NCI-H2227 (cell line): Measurements from ENCODE around the gene MROH2A.
"Not testable (repeated sequence)": the region's sequence is repeated elsewhere in the genome, so short reads cannot be mapped to it uniquely, and the experiment has no call there.

Experiments used
- DNase-seq: peaks from one replicate; lab custom pipeline; 2025; ENCODE audit not compliant: unreplicated experiment; lab: John Stamatoyannopoulos, UW

Gene MROH2A, protein sequence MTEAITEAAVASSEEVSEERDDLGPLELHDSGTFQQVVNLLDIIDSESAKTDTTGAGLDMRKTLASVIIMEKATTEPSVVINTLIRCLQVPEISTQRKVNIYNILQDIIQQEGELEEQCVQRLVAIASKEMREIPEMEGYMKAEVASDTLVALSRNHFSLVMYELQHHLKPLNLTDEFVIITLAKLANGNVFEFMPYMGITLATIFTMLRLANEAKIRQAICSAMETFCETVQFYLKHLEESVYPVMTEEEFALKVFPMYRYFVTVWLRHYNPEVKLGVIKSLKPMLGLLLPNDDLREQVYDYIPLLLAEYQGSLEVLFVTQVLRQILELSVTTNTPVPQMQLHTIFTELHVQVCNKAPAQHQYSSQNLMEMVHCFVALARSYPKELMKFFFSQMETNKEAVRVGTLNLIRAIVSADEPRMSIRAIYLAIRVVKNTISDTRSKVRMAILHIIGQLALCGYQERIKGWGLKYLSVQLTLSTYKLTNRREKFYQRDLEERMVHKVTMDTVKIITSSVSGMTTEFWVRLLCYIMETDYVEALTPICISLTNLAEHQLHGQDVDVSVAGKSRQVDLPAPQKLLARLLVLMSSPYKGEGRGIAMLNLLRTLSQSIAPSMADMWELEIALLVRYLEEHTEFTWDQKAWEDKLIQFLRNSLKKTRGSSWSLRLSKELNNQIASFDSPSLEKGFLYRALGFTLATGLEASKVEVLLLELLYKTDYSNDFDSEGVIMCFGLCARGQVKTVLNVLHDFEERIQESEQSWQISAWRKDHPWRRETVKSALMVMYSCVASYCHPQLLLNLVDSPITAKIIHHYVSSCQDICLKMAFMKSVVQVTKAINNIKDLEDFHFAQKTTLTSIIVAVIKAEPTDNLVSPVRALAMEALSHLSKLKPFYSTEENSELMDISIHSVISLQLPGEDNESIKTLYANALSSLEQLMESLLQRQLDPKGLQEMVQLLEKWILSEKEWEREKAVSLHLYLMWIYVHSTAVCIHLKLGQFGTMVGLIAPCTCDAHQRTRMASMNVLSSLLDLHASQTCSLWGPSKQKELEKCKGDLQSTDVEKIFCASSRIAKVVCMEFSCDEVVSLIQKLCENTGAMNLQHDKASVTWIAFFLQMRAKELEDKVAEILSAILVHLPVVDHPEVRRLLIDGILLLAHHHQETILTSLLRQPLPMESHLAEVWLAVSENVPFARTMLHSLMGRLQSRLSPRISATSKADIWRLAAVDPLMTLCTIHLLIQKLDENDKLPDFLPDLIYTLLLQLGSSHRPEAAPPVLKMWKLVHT (N-terminal part only)

DNA sequence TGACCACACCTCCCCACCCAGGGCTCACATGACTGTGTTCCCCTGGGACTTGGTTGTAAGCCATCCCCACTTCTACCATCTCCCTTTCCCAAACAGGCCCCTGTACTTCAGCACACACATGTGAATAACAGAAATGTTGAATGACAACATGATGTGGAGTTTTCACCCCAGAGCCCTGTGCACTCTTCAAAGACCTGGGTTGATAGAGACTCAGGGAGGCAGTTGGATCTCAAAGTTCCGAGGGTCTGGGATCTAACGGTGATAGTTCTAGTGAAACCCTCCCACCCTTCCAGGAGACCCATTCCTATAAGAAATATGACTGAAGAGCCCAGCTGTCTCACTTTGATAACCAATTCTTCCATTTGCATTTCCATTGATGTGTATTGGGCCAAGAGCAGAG, at the start of gene MROH2A:
Gene MROH2A, plus strand, starts transcription at position 301 of the 400 bp plus-strand sequence. CDS start 1,029 bp downstream, outside the sequence.
- no peak for DNase-seq

DNA sequence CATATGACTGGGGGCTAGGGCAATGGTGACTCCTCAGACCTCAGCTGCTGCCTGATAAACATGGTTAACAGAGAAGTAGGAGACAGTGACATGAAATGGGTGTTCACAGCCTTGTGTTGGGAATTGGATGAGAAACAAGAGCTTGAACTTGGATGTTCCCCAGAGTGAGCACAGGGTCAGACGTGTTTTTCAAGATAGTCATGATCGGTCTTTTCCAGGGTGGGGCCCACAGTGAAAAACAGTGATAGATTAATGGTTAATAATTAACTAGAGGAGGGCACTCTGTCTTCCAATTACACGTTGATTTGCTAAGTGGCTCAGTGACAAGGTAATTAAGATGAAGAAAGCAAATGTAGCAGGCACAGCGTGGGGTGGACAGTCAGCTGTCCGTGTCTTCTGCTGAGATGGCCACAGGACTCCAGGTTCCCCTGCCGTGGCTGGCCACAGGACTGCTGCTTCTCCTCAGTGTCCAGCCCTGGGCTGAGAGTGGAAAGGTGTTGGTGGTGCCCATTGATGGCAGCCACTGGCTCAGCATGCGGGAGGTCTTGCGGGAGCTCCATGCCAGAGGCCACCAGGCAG, 49.3 kb upstream of the MROH2A start, which contains the start of gene UGT1A3:
Gene UGT1A3, plus strand, starts transcription at position 320 of the 579 bp plus-strand sequence. Its CDS starts 85 bp downstream, at position 405.
- no peak for DNase-seq

DNA sequence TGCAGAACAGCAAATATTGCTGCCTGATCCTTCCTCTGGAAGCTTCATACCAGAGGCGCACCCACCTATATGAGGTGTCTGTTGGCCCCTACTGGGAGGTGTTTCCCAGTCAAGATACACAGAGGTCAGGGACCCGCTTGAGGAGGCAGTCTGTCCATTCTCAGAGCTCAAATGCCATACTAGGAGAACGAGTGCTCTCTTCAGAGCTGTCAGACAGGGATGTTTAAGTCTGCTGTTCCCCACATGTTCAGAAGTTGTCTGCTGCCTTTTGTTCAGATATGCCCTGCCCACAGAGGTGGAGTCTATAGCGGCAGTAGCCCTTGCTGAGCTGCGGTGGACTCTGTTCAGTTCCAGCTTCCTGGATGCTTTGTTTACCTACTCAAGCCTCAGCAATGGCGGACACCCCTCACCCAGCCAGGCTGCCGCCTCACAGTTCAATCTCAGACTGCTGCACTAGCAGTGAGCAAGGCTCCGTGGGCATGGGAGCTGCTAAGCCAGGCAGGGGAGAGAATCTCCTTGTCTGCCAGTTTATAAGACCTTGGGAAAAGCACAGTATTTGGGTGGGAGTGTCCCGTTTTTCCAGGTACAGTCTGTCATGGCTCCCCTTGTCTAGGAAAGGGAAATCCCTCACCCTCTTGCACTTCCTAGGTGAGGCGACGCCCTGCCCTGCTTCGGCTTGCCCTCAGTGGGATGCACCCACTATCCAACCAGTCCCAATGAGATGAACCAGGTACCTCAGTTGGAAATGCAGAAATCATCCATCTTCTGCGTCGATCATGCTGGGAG, 41.1 kb upstream of the MROH2A start:
- DNase-seq = not testable (repeated sequence)

DNA sequence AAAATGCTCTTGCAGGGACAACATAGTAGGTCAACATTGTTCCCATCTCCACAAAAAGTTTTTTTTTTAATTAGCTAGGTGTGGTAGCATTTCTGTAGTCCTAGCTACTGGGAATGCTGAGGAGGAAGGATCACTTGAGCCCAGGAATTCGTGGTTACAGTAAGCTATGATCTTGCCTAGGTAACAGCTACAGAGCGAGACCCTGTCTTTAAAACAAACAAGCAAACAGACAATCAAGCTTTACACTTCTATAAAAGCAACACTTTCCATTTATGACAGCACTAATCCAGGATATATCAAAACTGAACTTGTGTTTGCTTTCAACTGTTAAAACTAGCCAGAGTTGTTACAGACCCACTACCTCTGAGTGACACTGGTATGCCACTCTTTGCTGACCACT, 37.3 kb upstream of the MROH2A start:
- no peak for DNase-seq

DNA sequence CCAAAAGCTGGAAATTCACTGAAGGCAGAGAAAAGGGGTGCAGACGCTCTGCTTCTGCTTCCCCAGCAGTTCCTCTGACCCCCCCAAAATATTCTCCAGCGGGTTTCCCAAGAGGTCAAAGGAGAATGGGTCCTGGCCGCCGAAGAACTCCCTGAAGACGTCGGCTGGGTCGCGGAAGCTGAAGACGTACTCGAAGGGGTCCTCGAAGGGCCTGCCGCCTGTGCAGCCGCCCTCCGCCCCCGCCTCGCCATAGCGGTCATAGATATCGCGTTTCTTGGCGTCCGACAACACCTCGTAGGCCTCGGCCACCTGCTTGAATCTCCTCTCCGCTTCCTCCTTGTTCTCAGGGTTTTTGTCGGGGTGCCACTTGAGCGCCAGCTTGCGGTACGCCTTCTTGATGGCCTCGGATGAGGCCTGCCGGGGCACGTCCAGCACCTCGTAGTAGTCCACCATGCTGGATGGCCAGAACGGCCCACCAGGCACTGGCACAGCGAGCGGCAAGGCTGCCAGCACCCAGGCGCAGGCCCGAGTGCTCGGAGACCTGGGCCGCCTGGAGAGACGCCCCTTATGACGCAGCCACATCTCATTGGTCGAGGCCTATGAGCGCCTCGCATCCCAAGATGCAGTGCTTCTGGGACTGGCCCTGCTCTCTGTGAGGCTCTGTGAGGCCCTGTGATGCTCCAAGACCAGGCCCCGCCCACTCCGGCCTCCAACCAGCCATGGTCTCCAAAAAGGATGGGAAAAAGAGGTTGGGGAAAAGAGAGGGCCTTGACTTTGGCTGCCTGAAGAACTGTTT, 34.5 kb upstream of the MROH2A start:
- DNase-seq = no peak

DNA sequence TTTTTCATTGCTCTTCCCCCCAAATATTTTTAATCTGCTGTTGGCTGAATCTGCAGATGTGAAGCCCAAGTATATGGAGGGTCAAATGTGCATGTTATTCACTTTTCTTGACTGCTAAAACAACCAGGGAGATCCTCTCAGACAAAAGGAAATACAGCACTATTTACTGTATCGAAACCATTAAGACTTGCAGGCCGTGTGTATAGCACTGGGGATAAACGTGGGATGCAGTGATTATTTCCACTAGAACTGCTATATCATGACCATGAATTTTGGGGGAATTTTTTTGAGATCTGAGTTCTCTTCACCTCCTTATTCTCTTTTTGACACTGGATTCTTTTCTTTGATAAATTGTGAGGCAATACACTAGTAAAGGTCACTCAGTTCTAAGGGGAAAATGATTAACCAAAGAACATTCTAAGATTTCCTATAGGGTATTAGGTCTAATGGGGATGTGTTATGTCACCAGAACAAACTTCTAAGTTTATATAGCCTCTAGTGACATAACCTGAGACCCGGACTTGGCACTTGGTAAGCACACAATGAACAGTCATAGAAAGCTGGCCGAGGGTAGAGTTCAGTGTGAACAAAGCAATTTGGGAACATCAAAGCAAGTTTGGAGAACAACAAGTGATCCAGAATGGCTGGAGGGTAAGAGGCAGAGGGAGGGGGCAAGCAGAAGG, 32.9 kb upstream of the MROH2A start:
- no peak for DNase-seq

DNA sequence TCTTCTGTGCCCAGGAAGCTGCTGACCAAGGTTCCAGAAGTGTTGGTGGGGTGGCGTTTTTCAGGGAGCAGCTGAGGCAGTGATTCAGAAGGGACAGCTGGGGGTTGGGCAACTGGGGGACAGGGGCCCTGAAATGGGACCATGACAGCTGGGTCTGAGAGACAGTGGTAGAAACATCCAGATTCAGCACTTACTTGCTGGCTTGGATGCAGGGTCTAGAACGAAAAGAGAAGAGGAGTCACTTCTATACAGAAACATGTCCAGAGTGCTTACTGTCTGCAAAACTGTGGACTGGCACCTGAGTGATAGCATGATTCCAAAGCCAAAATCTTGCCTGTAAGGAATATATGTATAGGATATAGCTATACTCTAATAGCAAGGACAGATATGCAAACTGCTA, 32.3 kb upstream of the MROH2A start:
- DNase-seq = not testable (repeated sequence)

DNA sequence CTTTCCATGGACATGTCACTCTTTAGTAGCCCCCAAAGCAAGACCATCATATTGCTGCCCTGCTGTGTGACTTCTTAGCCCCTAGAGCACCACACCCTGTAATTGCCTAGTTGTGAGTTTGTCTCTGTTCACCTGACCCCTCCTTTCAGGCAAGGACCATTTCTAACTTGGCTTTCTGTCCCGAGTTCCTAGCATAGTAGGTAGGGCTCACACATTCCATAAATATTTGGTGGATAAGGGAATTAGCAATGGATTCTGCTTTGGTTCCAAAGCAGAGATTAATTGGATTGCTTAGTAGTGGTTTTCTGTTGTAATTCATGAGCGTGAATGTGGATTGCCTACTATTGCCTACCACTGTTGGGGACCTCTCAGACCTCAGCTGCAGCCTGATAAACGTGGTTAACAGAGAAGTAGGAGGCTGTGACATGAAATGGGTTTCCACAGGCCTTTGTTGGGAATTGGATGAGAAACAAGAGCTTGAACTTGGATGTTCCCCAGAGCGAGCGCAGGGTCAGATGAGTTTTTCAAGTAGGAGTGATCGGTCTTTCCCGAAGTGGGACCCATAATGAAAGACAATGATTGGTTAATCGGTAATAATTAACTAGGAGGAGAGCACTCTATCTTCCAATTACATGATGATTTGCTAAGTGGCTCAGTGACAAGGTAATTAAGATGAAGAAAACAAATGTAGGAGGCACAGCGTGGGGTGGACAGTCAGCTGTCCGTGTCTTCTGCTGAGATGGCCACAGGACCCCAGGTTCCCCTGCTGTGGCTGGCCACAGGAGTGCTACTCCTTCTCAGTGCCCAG, 31.5 kb upstream of the MROH2A start:
- no peak for DNase-seq

DNA sequence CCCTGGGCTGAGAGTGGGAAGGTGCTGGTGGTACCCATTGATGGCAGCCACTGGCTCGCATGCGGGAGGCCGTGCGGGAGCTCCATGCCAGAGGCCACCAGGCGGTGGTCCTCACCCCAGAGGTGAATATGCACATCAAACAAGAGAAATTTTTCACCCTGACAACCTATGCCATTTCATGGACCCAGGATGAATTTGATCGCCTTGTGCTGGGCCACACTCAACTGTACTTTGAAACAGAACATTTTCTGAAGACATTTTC, 30.9 kb upstream of the MROH2A start:
- DNase-seq = no peak

DNA sequence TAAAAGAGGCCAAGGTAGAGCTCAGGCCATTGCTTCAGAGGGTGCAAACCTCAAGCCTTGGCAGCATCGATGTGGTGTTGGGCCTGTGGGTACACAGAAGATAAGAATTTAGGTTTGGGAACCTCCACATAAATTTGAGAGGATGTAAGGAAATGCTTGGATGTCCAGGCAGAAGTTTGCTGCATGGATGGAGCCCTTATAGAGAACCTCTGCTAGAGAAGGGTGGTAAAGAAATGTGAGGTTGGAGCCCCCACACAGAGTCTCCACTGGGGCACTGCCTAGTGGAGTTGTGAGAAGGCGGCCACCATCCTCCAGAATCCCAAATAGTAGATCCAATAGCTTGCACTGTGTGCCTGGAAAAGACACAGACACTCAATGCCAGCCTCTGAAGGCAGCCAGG, 27.4 kb upstream of the MROH2A start:
- DNase-seq = not testable (repeated sequence)

DNA sequence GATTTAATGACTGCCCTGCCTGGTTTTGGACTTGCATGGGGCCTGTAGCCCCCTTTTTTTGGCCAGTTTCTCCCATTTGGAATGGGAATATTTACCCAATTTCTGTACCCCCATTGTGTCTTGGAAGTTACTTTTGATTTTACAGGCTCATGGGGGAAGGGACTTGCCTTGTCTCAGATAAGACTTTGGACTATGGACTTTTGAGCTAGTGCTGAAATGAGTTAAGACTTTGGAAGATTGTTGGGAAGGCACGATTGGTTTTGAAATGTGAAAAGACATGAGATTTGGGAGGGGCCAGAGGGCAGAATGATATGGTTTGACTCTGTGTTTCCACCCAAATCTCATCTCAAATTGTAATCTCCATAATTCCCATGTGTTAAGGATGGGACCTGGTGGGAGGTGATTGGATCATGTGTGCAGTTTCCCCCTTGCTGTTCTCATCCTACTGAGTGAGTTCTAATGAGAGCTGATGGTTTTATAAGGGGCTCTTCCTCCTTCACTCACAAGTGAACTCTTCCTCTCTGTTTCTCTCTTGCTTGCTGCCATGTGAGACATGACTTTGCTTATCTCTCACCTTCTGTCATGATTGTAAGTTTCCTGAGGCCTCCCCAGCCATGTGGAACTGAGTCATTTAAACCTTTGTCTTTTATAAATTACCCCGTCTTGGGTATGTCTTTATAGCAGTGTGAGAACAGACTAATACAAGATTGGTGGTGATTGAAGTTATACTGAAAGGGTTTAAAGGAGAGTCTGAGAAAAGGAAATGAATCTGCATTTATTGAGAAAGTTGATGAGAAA, 26.7 kb upstream of the MROH2A start:
- DNase-seq = not testable (repeated sequence)

DNA sequence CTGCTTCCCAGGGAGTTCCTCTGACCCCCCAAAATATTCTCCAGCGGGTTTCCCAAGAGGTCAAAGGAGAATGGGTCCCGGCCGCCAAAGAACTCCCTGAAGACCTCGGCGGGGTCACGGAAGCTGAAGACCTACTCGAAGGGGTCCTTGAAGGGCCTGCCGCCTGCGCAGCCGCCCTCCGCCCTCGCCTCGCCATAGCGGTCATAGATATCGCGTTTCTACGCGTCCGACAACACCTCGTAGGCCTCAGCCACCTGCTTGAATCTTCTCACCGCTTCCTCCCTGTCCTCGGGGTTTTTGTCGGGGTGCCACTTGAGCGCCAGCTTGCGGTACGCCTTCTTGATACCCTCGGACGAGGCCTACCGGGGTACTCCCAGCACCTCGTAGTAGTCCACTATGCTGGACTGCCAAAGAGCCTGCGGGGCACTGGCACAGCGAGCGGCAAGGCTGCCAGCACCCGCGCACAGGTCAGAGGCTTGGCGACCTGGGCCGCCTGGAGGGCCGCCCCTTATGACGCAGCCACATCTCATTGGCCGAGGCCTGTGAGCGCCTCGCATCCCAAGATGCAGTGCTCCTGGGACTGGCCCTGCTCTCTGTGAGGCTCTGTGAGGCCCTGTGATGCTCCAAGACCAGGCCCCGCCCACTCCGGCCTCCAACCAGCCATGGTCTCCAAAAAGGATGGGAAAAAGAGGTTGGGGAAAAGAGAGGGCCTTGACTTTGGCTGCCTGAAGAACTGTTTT, 23.1 kb upstream of the MROH2A start:
- no peak for DNase-seq

DNA sequence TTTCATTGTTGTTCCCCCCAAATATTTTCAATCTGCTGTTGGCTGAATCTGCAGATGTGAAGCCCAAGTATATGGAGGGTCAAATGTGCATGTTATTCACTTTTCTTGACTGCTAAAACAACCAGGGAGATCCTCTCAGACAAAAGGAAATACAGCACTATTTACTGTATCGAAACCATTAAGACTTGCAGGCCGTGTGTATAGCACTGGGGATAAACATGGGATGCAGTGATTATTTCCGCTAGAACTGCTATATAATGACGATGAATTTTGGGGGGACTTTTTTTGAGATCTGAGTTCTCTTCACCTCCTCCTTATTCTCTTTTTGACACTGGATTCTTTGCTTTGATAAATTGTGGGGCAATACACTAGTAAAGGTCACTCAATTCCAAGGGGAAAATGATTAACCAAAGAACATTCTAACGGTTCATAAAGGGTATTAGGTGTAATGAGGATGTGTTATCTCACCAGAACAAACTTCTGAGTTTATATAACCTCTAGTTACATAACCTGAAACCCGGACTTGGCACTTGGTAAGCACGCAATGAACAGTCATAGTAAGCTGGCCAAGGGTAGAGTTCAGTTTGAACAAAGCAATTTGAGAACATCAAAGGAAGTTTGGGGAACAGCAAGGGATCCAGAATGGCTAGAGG, 21.6 kb upstream of the MROH2A start:
- DNase-seq = no peak

DNA sequence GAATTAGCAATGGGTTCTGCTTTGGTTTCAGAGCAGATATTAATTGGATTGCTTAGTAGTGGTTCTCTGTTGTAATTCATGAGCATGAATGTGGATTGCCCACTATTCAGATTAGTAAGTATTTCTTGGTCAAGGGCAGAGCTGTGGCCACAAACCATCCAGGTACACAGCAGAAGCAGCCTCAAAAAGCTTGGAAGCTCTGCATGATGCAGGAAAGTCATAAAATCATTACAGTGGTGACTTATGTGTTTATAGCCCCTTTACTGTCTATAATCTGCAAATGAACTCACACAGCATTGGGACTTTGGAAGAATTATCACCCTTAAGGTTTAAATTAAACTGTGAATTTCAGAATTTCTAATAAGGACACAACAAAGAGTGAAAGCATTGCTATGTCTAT, 20.0 kb upstream of the MROH2A start:
- no peak for DNase-seq

DNA sequence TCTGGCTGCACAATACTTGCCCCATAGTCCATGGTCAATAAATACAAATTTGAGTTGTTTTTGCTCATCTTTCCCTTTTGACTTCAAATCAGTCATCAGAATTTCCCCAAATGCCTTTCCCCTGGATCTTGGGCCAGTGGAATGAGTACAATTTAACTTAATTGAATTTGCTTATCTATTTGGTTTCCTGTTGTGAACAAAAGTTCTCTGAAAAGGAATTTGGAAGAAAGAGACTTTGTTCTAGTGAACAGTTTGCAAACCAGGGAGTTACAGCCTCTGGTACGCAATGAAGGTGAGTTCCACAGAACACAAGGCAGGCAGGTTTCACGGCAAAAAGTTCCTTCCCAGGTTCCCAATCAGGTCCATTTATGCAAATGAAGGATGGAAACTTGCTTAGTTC, 19.3 kb upstream of the MROH2A start:
- DNase-seq = no peak

DNA sequence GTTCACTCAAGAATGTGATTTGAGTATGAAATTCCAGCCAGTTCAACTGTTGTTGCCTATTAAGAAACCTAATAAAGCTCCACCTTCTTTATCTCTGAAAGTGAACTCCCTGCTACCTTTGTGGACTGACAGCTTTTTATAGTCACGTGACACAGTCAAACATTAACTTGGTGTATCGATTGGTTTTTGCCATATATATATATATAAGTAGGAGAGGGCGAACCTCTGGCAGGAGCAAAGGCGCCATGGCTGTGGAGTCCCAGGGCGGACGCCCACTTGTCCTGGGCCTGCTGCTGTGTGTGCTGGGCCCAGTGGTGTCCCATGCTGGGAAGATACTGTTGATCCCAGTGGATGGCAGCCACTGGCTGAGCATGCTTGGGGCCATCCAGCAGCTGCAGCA, 18.1 kb upstream of the MROH2A start, which contains the start of gene UGT1A1:
Gene UGT1A1, plus strand, starts transcription at position 228 of the 400 bp plus-strand sequence. Its CDS starts 18 bp downstream, at position 246.
- no peak for DNase-seq
